ENCODE results near the gene PTGDR2.

Gene PTGDR2

DNA sequence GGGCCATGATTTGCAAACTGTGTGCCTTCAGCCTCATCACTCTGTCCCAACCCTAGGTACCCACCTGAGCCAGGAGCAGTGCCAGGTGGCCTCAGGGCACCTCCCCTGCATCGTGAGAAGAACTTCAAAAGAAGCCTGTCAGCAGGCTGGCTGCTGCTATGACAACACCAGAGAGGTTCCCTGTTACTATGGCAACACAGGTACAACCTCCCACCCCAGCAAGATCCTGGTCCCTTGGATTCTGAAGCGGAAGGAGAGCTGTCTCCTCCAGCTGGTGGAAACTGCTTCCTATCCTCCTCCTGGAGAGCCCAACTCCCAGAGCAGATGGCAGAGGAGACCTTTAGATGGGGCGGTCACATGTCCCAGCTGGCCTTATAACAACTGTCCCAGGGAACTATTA, 14.5 kb upstream of the PTGDR2 start:
- no peak for DNase-seq (ENCODE audit: extremely low read depth, low read depth)
- H3K4me3 ChIP-seq (replicated peaks; ENCODE audit: low read depth, low read length), result no peak overlapping the region
- TF ChIP-seq, protein P1, sequence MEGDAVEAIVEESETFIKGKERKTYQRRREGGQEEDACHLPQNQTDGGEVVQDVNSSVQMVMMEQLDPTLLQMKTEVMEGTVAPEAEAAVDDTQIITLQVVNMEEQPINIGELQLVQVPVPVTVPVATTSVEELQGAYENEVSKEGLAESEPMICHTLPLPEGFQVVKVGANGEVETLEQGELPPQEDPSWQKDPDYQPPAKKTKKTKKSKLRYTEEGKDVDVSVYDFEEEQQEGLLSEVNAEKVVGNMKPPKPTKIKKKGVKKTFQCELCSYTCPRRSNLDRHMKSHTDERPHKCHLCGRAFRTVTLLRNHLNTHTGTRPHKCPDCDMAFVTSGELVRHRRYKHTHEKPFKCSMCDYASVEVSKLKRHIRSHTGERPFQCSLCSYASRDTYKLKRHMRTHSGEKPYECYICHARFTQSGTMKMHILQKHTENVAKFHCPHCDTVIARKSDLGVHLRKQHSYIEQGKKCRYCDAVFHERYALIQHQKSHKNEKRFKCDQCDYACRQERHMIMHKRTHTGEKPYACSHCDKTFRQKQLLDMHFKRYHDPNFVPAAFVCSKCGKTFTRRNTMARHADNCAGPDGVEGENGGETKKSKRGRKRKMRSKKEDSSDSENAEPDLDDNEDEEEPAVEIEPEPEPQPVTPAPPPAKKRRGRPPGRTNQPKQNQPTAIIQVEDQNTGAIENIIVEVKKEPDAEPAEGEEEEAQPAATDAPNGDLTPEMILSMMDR (IDR thresholded peaks at IDR 0.05; ENCODE audit: low read depth, low read length, missing control alignments), result no peak

GRCh38 chr11:60869451-60869825, 13.7 kb upstream of the PTGDR2 start:
- DNase-seq (ENCODE audit: extremely low read depth, low read depth), result no peak
- TF ChIP-seq, protein P1 (IDR thresholded peaks at IDR 0.05; ENCODE audit: low read depth, low read length, missing control alignments), result no peak
- no peak overlapping the region for H3K4me3 ChIP-seq (replicated peaks; ENCODE audit: low read depth, low read length)

GRCh38 chr11:60868682-60869450, 13.1 kb upstream of the PTGDR2 start:
- H3K4me3 ChIP-seq (replicated peaks; ENCODE audit: low read depth, low read length), result no peak overlapping the region
- no peak for DNase-seq (ENCODE audit: extremely low read depth, low read depth)
- TF ChIP-seq, protein P1 (IDR thresholded peaks at IDR 0.05; ENCODE audit: low read depth, low read length, missing control alignments), result no peak

DNA sequence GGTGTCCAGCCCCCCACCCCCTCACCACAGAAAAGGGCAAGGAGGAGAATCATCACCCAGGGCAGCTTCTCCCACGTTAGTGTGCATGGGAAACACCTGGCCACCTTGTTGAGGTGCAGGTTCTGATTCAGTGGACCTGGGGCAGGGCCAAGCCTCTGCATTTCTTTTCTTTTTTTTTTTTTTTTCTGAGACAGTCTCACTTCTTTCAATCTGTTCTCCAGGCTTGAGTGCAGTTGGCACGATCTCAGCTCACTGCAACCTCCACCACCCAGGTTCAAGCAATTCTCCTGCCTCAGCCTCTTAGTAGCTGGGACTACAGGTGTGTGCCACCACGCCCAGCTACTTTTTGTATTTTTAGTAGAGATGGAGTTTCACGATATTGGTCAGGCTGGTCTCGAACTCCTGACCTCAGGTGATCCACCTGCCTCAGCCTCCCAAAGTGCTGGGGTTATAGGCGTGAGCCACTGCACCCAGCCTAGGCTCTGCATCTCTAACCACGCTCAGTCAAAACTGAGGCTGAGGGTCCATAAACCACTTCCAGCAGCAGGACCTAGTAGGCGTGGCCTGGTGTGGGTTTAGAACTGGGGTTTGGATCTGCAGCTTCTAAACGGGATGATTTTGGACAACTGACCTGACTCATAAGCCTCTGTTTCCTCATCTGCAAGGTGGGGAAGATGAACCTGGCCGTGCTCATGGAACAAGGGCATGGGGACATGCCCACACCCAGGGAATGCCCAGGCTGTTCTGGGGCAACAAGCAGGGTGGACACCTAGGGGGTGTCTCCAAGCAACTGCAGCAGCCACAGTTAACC, 12.3 kb upstream of the PTGDR2 start:
- no peak for DNase-seq (ENCODE audit: extremely low read depth, low read depth)

GRCh38 chr11:60866911-60867870, 11.4 kb upstream of the PTGDR2 start, which contains the start of gene ZP1:
ZP1 (plus strand) TSS chr11:60867542; CDS start chr11:60867562, 20 bp downstream.
- TF ChIP-seq, protein P1 (IDR thresholded peaks at IDR 0.05; ENCODE audit: low read depth, low read length, missing control alignments), result no peak
- no peak for DNase-seq (ENCODE audit: extremely low read depth, low read depth)
- no peak within 1 kb of the TSS for H3K4me3 ChIP-seq (replicated peaks; ENCODE audit: low read depth, low read length)

More for the DNA sequence above, 12.3 kb upstream of the PTGDR2 start:
- TF ChIP-seq, protein P1 (IDR thresholded peaks at IDR 0.05; ENCODE audit: low read depth, low read length, missing control alignments), result no peak
- no peak overlapping the region for H3K4me3 ChIP-seq (replicated peaks; ENCODE audit: low read depth, low read length)

GRCh38 chr11:60864856-60865513, 9.2 kb upstream of the PTGDR2 start:
- TF ChIP-seq, protein P1 (IDR thresholded peaks at IDR 0.05; ENCODE audit: low read depth, low read length, missing control alignments), result no peak
- no peak overlapping the region for H3K4me3 ChIP-seq (replicated peaks; ENCODE audit: low read depth, low read length)
- no peak for DNase-seq (ENCODE audit: extremely low read depth, low read depth)

Data from HFF-Myc (cell line).